Activated CD4-positive, CD25-positive, alpha-beta regulatory T cell (primary cell): ENCODE data around the gene TRAPPC12.

Experiments
- DNase-seq, 4 experiments: peaks; one replicate each; lab custom pipeline; 2025; lab: John Stamatoyannopoulos, UW

The TRAPPC12 gene

GRCh38 chr2:3470166-3470651 lies 90.7 kb downstream of the TRAPPC12 start:
- DNase-seq = no peak

GRCh38 chr2:3470856-3471737 lies 91.6 kb downstream of the TRAPPC12 start:
- no peak for DNase-seq

GRCh38 chr2:3472296-3472695 lies 92.8 kb downstream of the TRAPPC12 start:
- no peak for DNase-seq

GRCh38 chr2:3472966-3473365 lies 93.5 kb downstream of the TRAPPC12 start:
- no peak for DNase-seq

- no peak for DNase-seq
Observed at GRCh38 chr2:3475771-3476170, 96.3 kb downstream of the TRAPPC12 start.

- DNase-seq = no peak
Observed at GRCh38 chr2:3476321-3476984, 97.0 kb downstream of the TRAPPC12 start.

- no peak for DNase-seq
Observed at GRCh38 chr2:3476985-3477327, 97.5 kb downstream of the TRAPPC12 start.

GRCh38 chr2:3478846-3479385 lies 99.4 kb downstream of the TRAPPC12 start:
- no peak for DNase-seq

- DNase-seq = no peak
Observed at GRCh38 chr2:3479430-3480320, 100.2 kb downstream of the TRAPPC12 start.

GRCh38 chr2:3480352-3481010 lies 101.0 kb downstream of the TRAPPC12 start:
- no peak for DNase-seq

GRCh38 chr2:3481011-3481400 lies 101.5 kb downstream of the TRAPPC12 start:
- no peak for DNase-seq

GRCh38 chr2:3481736-3482362 lies 102.4 kb downstream of the TRAPPC12 start:
- DNase-seq = no peak

- no peak for DNase-seq
Observed at GRCh38 chr2:3482363-3482821, 102.9 kb downstream of the TRAPPC12 start.

- DNase-seq = no peak
Observed at GRCh38 chr2:3483227-3483985, 103.9 kb downstream of the TRAPPC12 start.

GRCh38 chr2:3483986-3484960 lies 104.8 kb downstream of the TRAPPC12 start:
- no peak for DNase-seq

GRCh38 chr2:3485166-3485565 lies 105.7 kb downstream of the TRAPPC12 start:
- DNase-seq = no peak

GRCh38 chr2:3486047-3487027 lies 106.8 kb downstream of the TRAPPC12 start:
- DNase-seq = no peak

- DNase-seq = no peak
Observed at GRCh38 chr2:3487028-3487425, 107.5 kb downstream of the TRAPPC12 start.
